Right lobe of liver (tissue), 4 donors: ENCODE data around the gene PUM2.

ENCODE experiments used
- POLR2A ChIP-seq: fragments of 450-650 bp; IDR thresholded peaks from one replicate; pipeline ENCODE4 v1.6.1; 2017; ENCODE audit warnings: antibody characterized with exemption, mild to moderate bottlenecking
- TF ChIP-seq, protein P1 (sequence below), 4 donors: fragments of 200-600 bp in 3 of 4; fragments of 450-650 bp in 1 of 4; IDR thresholded peaks; one replicate each; pipeline versions ENCODE4 v1.5.1 to v1.8.0; 2016 to 2022; ENCODE audit warnings: antibody characterized with exemption in 4 of 4, mild to moderate bottlenecking in 2 of 4
- donor health status: DM: no; HTN: no; CAD: no.
- donor health status: DM: no; HTN: no; CAD: no.
- donor health status: DM: no; HTN: yes; CAD: no.

DNA sequence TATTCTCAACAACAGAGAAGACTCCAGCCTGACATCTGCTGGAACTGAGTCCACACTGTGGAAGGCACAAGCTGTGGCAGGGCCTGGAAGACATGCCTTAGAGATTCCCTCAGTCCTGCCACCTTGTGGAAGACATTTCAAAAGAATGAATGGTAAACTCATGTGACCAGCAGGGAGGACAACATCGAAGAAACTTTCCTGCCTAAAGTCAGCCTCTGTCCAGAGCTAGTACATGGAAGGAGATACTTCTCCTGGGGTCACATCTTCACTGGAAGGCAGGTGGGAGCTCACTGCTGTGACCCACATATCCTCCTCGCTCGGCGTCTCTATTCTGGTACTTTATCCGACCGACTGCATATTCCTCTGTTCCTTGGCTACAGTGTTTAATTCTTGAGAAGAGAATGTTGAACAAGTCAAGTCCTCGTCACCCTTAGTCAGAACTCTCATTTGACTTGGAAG lies 59.5 kb downstream of the PUM2 start:
- TF ChIP-seq, protein P1, sequence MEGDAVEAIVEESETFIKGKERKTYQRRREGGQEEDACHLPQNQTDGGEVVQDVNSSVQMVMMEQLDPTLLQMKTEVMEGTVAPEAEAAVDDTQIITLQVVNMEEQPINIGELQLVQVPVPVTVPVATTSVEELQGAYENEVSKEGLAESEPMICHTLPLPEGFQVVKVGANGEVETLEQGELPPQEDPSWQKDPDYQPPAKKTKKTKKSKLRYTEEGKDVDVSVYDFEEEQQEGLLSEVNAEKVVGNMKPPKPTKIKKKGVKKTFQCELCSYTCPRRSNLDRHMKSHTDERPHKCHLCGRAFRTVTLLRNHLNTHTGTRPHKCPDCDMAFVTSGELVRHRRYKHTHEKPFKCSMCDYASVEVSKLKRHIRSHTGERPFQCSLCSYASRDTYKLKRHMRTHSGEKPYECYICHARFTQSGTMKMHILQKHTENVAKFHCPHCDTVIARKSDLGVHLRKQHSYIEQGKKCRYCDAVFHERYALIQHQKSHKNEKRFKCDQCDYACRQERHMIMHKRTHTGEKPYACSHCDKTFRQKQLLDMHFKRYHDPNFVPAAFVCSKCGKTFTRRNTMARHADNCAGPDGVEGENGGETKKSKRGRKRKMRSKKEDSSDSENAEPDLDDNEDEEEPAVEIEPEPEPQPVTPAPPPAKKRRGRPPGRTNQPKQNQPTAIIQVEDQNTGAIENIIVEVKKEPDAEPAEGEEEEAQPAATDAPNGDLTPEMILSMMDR (IDR thresholded peaks at IDR 0.05), result peak; percentile 46 to 66 (median 57)
- no peak for TF ChIP-seq POLR2A
